K562 (cell line): ENCODE results near the gene AMPD1.

Source experiments
- FOXK1 ChIP-seq: sonication (generic); formaldehyde crosslinking; IDR thresholded peaks from 2 replicates; pipeline ENCODE4 v1.8.0; 2022; ENCODE audit warnings: missing genetic modification reagents, mild to moderate bottlenecking, borderline replicate concordance
- HDAC2 ChIP-seq: fragments of 450-650 bp; IDR thresholded peaks from 2 replicates; pipeline ENCODE4 v1.6.1; 2016; ENCODE audit warnings: mild to moderate bottlenecking
- MCM7 ChIP-seq, 2 experiments: fragments of 450-650 bp; IDR thresholded peaks; 2 replicates each; pipeline ENCODE4 v1.6.1; 2016 to 2018
- POLR2AphosphoS5 ChIP-seq: IDR thresholded peaks from 2 replicates; pipeline ENCODE4 v1.6.1; 2011; ENCODE audit warnings: mild to moderate bottlenecking, low read depth, low read length, moderate library complexity; ENCODE audit not compliant: control insufficient read depth, insufficient read depth
- ZNF324 ChIP-seq: fragments of 250-450 bp; sonication (Bioruptor Pico); IDR thresholded peaks from 2 replicates; pipeline ENCODE4 v1.4.0; 2020; ENCODE audit warnings: mild to moderate bottlenecking
- TF ChIP-seq, protein P1 (sequence below), 2 experiments: fragments of 450-650 bp; formaldehyde crosslinking in 1 of 2; IDR thresholded peaks; 2 replicates each; pipeline versions ENCODE4 v1.4.0 to v1.6.1; 2014 to 2020; ENCODE audit warnings: mild to moderate bottlenecking in 2 of 2, borderline replicate concordance in 1 of 2, low read depth in 1 of 2
- TF ChIP-seq, protein P2 (sequence below), 3 experiments: IDR thresholded peaks in 2 of 3; conservative IDR thresholded peaks in 1 of 3; 2 replicates each; pipeline ENCODE4 v1.5.1; 2011 to 2012; ENCODE audit warnings: low read length in 3 of 3, mild to moderate bottlenecking in 3 of 3, control low read depth in 2 of 3, improper control_type of control experiment in 1 of 3, inconsistent platforms in 1 of 3, low read depth in 1 of 3, mixed read lengths in 1 of 3, moderate library complexity in 1 of 3; ENCODE audit not compliant: insufficient read depth in 2 of 3
- TF ChIP-seq, protein P3 (sequence below): fragments of 250-450 bp; sonication (Bioruptor Pico); IDR thresholded peaks from 2 replicates; pipeline ENCODE4 v1.4.0; 2020; ENCODE audit warnings: mild to moderate bottlenecking, moderate library complexity

DNA sequence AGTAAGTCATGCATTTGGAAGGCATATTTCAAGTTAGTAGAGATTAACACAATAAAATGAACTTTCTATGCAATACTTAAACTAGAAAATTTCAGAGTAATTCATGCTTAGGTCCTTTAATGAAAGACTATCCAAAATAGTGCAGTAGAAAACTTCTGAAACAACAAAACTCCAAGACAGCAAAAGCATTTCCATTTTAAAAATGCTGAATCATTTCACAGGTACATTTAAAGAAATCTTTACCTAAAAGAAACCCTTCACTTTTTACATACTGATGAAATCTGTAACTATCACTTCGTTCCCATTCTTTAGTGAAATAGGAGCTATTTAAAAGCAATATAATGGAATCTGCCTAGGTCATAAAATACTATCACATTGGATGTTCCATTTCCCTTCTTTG is 45.0 kb upstream of the AMPD1 start:
- TF ChIP-seq FOXK1 (CRISPR knock-in tag) (no peak), HDAC2 (no peak), MCM7 (IDR thresholded peaks at IDR 0.05) (no peak), POLR2AphosphoS5 (no peak), ZNF324 (CRISPR knock-in tag) (no peak)
- TF ChIP-seq, protein P1, sequence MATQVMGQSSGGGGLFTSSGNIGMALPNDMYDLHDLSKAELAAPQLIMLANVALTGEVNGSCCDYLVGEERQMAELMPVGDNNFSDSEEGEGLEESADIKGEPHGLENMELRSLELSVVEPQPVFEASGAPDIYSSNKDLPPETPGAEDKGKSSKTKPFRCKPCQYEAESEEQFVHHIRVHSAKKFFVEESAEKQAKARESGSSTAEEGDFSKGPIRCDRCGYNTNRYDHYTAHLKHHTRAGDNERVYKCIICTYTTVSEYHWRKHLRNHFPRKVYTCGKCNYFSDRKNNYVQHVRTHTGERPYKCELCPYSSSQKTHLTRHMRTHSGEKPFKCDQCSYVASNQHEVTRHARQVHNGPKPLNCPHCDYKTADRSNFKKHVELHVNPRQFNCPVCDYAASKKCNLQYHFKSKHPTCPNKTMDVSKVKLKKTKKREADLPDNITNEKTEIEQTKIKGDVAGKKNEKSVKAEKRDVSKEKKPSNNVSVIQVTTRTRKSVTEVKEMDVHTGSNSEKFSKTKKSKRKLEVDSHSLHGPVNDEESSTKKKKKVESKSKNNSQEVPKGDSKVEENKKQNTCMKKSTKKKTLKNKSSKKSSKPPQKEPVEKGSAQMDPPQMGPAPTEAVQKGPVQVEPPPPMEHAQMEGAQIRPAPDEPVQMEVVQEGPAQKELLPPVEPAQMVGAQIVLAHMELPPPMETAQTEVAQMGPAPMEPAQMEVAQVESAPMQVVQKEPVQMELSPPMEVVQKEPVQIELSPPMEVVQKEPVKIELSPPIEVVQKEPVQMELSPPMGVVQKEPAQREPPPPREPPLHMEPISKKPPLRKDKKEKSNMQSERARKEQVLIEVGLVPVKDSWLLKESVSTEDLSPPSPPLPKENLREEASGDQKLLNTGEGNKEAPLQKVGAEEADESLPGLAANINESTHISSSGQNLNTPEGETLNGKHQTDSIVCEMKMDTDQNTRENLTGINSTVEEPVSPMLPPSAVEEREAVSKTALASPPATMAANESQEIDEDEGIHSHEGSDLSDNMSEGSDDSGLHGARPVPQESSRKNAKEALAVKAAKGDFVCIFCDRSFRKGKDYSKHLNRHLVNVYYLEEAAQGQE (IDR thresholded peaks at IDR 0.05; ENCODE audit: borderline replicate concordance), result no peak
- TF ChIP-seq, protein P1 (CRISPR knock-in tag; IDR thresholded peaks at IDR 0.05; ENCODE audit: low read depth), result no peak
- TF ChIP-seq, protein P2, sequence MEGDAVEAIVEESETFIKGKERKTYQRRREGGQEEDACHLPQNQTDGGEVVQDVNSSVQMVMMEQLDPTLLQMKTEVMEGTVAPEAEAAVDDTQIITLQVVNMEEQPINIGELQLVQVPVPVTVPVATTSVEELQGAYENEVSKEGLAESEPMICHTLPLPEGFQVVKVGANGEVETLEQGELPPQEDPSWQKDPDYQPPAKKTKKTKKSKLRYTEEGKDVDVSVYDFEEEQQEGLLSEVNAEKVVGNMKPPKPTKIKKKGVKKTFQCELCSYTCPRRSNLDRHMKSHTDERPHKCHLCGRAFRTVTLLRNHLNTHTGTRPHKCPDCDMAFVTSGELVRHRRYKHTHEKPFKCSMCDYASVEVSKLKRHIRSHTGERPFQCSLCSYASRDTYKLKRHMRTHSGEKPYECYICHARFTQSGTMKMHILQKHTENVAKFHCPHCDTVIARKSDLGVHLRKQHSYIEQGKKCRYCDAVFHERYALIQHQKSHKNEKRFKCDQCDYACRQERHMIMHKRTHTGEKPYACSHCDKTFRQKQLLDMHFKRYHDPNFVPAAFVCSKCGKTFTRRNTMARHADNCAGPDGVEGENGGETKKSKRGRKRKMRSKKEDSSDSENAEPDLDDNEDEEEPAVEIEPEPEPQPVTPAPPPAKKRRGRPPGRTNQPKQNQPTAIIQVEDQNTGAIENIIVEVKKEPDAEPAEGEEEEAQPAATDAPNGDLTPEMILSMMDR (IDR thresholded peaks at IDR 0.05 in 2 of 3, conservative IDR thresholded peaks at IDR 0.05 in 1 of 3; ENCODE audit: insufficient read depth in 2 of 3, low read depth in 1 of 3, low read length in 3 of 3), result no peak
- TF ChIP-seq, protein P3, sequence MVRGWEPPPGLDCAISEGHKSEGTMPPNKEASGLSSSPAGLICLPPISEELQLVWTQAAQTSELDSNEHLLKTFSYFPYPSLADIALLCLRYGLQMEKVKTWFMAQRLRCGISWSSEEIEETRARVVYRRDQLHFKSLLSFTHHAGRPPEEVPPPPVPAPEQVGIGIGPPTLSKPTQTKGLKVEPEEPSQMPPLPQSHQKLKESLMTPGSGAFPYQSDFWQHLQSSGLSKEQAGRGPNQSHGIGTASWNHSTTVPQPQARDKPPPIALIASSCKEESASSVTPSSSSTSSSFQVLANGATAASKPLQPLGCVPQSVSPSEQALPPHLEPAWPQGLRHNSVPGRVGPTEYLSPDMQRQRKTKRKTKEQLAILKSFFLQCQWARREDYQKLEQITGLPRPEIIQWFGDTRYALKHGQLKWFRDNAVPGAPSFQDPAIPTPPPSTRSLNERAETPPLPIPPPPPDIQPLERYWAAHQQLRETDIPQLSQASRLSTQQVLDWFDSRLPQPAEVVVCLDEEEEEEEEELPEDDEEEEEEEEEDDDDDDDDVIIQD (CRISPR knock-in tag), result no peak
